ENCODE results near the gene FBXO42. TPM values are rescaled to one million over a fixed set of nuclear protein-coding genes. Genes with fewer than 3 reads are reported as not detected.
A peak's percentile ranks its signal among the peaks of the same experiment; 100 is the strongest.

Gene FBXO42
- total RNA-seq, 2 donors from 2014 or later: 17.6 to 20.0 TPM

DNA sequence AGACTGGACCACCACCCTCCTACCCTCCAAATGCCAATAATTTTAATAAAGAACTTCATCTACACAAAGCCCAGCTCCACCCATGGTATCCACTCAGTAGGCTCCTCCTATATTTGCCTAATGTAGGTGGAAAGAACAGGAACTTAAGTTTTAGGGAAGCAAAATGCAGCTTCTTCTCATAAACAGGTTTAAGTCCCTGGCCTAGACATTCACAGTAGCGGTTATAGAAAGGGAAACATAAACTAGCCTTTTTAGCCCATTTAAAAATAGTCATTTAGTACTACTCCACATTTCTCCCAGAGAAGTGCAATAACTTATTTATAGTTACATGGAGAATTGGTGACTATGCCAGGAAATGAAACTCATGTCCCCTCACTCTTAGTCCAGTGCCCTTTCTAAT lies 58.7 kb downstream of the FBXO42 start:
- no peak overlapping the region for H3K4me3 ChIP-seq (ENCODE audit: low read length)
- no peak overlapping the region for H3K27ac ChIP-seq (ENCODE audit: low read depth, low read length)
- no peaks in the 10 kb centered on the region for H3K27me3 ChIP-seq (ENCODE audit: control insufficient read depth, insufficient read depth, low read length, poor library complexity, severe bottlenecking)
- H3K4me3 Mint-ChIP-seq: no peak overlapping the region
- WGBS, 2 experiments (ENCODE audit: insufficient coverage in 1 of 2, insufficient read length in 1 of 2): 100% methylated on average over 1 of the region's 1 CpG
- peaks cover 52% of the 10 kb centered on the region for H3K36me3 ChIP-seq (ENCODE audit: control insufficient read depth, insufficient read depth, low read length)
- H3K27me3 Mint-ChIP-seq (ENCODE audit: insufficient read depth): no peaks in the 10 kb centered on the region
- TF ChIP-seq CTCF (conservative IDR thresholded peaks at IDR 0.05): no peak
- DNase-seq: no peak
- no peak overlapping the region for H3K27ac Mint-ChIP-seq
- H3K9me3 ChIP-seq (ENCODE audit: control insufficient read depth, low read length): no peaks in the 10 kb centered on the region
- no peaks in the 10 kb centered on the region for H3K4me1 Mint-ChIP-seq
- no peaks in the 10 kb centered on the region for H3K9me3 Mint-ChIP-seq
- H3K9ac ChIP-seq (ENCODE audit: extremely low read depth, low read length, poor library complexity, severe bottlenecking): no peak overlapping the region
- H3K4me1 ChIP-seq (ENCODE audit: control insufficient read depth, insufficient read depth, low read length): no peaks in the 10 kb centered on the region
- H3K36me3 Mint-ChIP-seq (ENCODE audit: low read depth): peaks cover 57% of the 10 kb centered on the region

DNA sequence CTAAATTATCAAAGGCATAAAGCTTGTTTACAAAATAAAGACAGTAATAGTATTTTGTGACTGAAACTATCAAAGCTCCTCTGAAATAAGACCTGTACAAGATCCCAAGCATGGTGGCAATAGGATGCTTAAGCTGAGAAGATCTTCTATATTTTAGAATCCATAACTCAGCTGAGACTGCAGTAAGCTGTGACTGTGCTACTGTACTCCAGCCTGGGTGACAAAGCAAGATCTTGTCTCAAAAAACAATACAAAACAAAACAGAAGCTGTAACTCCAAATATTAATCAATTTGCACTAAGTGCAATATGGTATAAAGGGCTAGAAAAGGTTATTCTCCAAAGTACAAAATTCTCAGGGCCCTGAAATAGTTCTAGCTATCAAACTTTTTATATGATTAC lies 59.5 kb downstream of the FBXO42 start:
- Mint-ChIP-seq H3K27ac (no peak overlapping the region), H3K4me3 (no peak overlapping the region), H3K9me3 (no peaks in the 10 kb centered on the region), H3K27me3 (ENCODE audit: insufficient read depth) (no peaks in the 10 kb centered on the region), H3K4me1 (no peaks in the 10 kb centered on the region), H3K36me3 (ENCODE audit: low read depth) (peaks cover 53% of the 10 kb centered on the region)
- H3K27ac ChIP-seq (ENCODE audit: low read depth, low read length): no peak overlapping the region
- peaks cover 49% of the 10 kb centered on the region for H3K36me3 ChIP-seq (ENCODE audit: control insufficient read depth, insufficient read depth, low read length)
- DNase-seq: no peak
- no peaks in the 10 kb centered on the region for H3K27me3 ChIP-seq (ENCODE audit: control insufficient read depth, insufficient read depth, low read length, poor library complexity, severe bottlenecking)
- TF ChIP-seq CTCF (conservative IDR thresholded peaks at IDR 0.05): no peak
- no peaks in the 10 kb centered on the region for H3K9me3 ChIP-seq (ENCODE audit: control insufficient read depth, low read length)
- no peaks in the 10 kb centered on the region for H3K4me1 ChIP-seq (ENCODE audit: control insufficient read depth, insufficient read depth, low read length)
- no peak overlapping the region for H3K9ac ChIP-seq (ENCODE audit: extremely low read depth, low read length, poor library complexity, severe bottlenecking)
- H3K4me3 ChIP-seq (ENCODE audit: low read length): no peak overlapping the region

GRCh38 chr1:16289959-16290358 lies 62.3 kb downstream of the FBXO42 start:
- H3K27me3 ChIP-seq (ENCODE audit: control insufficient read depth, insufficient read depth, low read length, poor library complexity, severe bottlenecking): no peaks in the 10 kb centered on the region
- Mint-ChIP-seq H3K4me3 (no peak overlapping the region), H3K4me1 (no peaks in the 10 kb centered on the region), H3K27ac (no peak overlapping the region), H3K27me3 (ENCODE audit: insufficient read depth) (no peaks in the 10 kb centered on the region), H3K36me3 (ENCODE audit: low read depth) (peaks cover 38% of the 10 kb centered on the region), H3K9me3 (no peaks in the 10 kb centered on the region)
- 97% methylated on average over 3 of the region's 3 CpGs; no CpG with 5 or more reads in 1 of the 2 experiments for WGBS, 2 experiments (ENCODE audit: insufficient coverage in 1 of 2, insufficient read length in 1 of 2)
- peak; percentile 38 for TF ChIP-seq CTCF (conservative IDR thresholded peaks at IDR 0.05)
- no peak overlapping the region for H3K9ac ChIP-seq (ENCODE audit: extremely low read depth, low read length, poor library complexity, severe bottlenecking)
- H3K27ac ChIP-seq (ENCODE audit: low read depth, low read length): no peak overlapping the region
- H3K9me3 ChIP-seq (ENCODE audit: control insufficient read depth, low read length): no peaks in the 10 kb centered on the region
- no peak for DNase-seq
- peaks cover 49% of the 10 kb centered on the region for H3K36me3 ChIP-seq (ENCODE audit: control insufficient read depth, insufficient read depth, low read length)
- H3K4me1 ChIP-seq (ENCODE audit: control insufficient read depth, insufficient read depth, low read length): no peaks in the 10 kb centered on the region
- H3K4me3 ChIP-seq (ENCODE audit: low read length): no peak overlapping the region
